HEK293 (cell line): ENCODE results near the gene ARL5A.

Experiments
- CTCF ChIA-PET: fragments of 350-600 bp; formaldehyde crosslinking; extraction: SDS; loops from one replicate; lab custom pipeline; 2021; ENCODE audit warnings: antibody characterized with exemption; lab: Yijun Ruan, JAX
- POLR2A ChIA-PET: fragments of 300-600 bp; formaldehyde crosslinking; extraction: SDS; loops from one replicate; lab custom pipeline; 2020; ENCODE audit warnings: antibody characterized with exemption, inconsistent platforms; lab: Yijun Ruan, JAX
- H3K27ac ChIP-seq: fragments of 200-500 bp; sonication (Bioruptor generic); 2 replicates; pipeline ENCODE4 v1.5.1; 2014; ENCODE audit warnings: low read depth, low read length, control low read depth, inconsistent platforms; ENCODE audit errors: extremely low read depth
- H3K36me3 ChIP-seq, 2 experiments: fragments of 200-500 bp in 1 of 2; sonication (Bioruptor generic) in 1 of 2; 1 replicate in 1 of 2; 2 replicates in 1 of 2; pipeline ENCODE4 v1.5.1; 2014 to 2017; ENCODE audit warnings: inconsistent platforms in 2 of 2, low read length in 2 of 2; ENCODE audit not compliant: control insufficient read depth in 2 of 2, insufficient read depth in 1 of 2
- H3K4me1 ChIP-seq: fragments of 200-500 bp; sonication (Bioruptor generic); 2 replicates; pipeline ENCODE4 v1.5.1; 2014; ENCODE audit warnings: mild to moderate bottlenecking, low read length, inconsistent platforms; ENCODE audit not compliant: control insufficient read depth, insufficient read depth
- H3K4me3 ChIP-seq: 2 replicates; pipeline ENCODE4 v1.5.1; 2011; ENCODE audit warnings: low read depth, mild to moderate bottlenecking, control low read depth, low read length, moderate library complexity
- H3K9me3 ChIP-seq: fragments of 200-500 bp; sonication (Bioruptor generic); 2 replicates; pipeline ENCODE4 v1.5.1; 2014; ENCODE audit warnings: low read depth, low read length, inconsistent platforms; ENCODE audit not compliant: control insufficient read depth, insufficient read depth
- BCL11A ChIP-seq: fragments of 450-650 bp; formaldehyde crosslinking; IDR thresholded peaks from 2 replicates; pipeline ENCODE4 v1.5.1; 2016; ENCODE audit warnings: low read depth, missing biosample characterization, missing genetic modification characterization
- KLF16 ChIP-seq: fragments of 450-650 bp; formaldehyde crosslinking; IDR thresholded peaks from 2 replicates; pipeline ENCODE4 v1.5.1; 2017; ENCODE audit warnings: missing biosample characterization, missing genetic modification characterization
- MEIS1 ChIP-seq: sonication (generic); formaldehyde crosslinking; IDR thresholded peaks from 2 replicates; pipeline ENCODE4 v1.8.1; 2022; ENCODE audit warnings: missing genetic modification reagents, mild to moderate bottlenecking, borderline replicate concordance
- PRDM1 ChIP-seq: fragments of 450-650 bp; formaldehyde crosslinking; IDR thresholded peaks from 2 replicates; pipeline ENCODE4; 2016; ENCODE audit warnings: missing biosample characterization, missing genetic modification characterization
- SCRT1 ChIP-seq: fragments of 450-650 bp; formaldehyde crosslinking; IDR thresholded peaks from 2 replicates; pipeline ENCODE4 v1.5.1; 2016; ENCODE audit warnings: missing biosample characterization, missing genetic modification characterization, borderline replicate concordance
- ZBTB11 ChIP-seq: fragments of 450-650 bp; formaldehyde crosslinking; conservative IDR thresholded peaks from 2 replicates; pipeline ENCODE4 v1.5.1; 2016; ENCODE audit warnings: low read depth, missing biosample characterization, missing genetic modification characterization
- ZBTB17 ChIP-seq: fragments of 450-650 bp; formaldehyde crosslinking; IDR thresholded peaks from 2 replicates; pipeline ENCODE4 v1.5.1; 2016; ENCODE audit warnings: missing biosample characterization, missing genetic modification characterization
- ZFP37 ChIP-seq: fragments of 450-650 bp; formaldehyde crosslinking; IDR thresholded peaks from 2 replicates; pipeline ENCODE4 v1.5.1; 2016; ENCODE audit warnings: missing biosample characterization, missing genetic modification characterization
- ZNF174 ChIP-seq: fragments of 450-650 bp; formaldehyde crosslinking; IDR thresholded peaks from 2 replicates; pipeline ENCODE4 v1.5.0; 2017; ENCODE audit warnings: missing biosample characterization, mild to moderate bottlenecking, missing genetic modification characterization
- ZNF184 ChIP-seq: fragments of 450-650 bp; IDR thresholded peaks from 2 replicates; pipeline ENCODE4 v1.5.1; 2018; ENCODE audit warnings: missing biosample characterization, mild to moderate bottlenecking, missing genetic modification characterization
- ZNF248 ChIP-seq: fragments of 450-650 bp; formaldehyde crosslinking; IDR thresholded peaks from 2 replicates; pipeline ENCODE4 v1.5.1; 2017; ENCODE audit warnings: missing biosample characterization, missing genetic modification characterization
- ZNF26 ChIP-seq: fragments of 450-650 bp; formaldehyde crosslinking; IDR thresholded peaks from 2 replicates; pipeline ENCODE4 v1.5.1; 2016; ENCODE audit warnings: missing biosample characterization, missing genetic modification characterization
- ZNF266 ChIP-seq: fragments of 450-650 bp; formaldehyde crosslinking; IDR thresholded peaks from 2 replicates; pipeline ENCODE4 v1.5.1; 2016; ENCODE audit warnings: missing biosample characterization, missing genetic modification characterization, low read depth
- ZNF37A ChIP-seq: fragments of 450-650 bp; IDR thresholded peaks from 2 replicates; pipeline ENCODE4 v1.5.1; 2018; ENCODE audit warnings: missing biosample characterization, missing genetic modification characterization
- ZNF530 ChIP-seq: fragments of 450-650 bp; formaldehyde crosslinking; IDR thresholded peaks from 2 replicates; pipeline ENCODE4 v1.5.1; 2016; ENCODE audit warnings: low read depth, missing biosample characterization, missing genetic modification characterization
- ZNF560 ChIP-seq: fragments of 450-650 bp; formaldehyde crosslinking; IDR thresholded peaks from 2 replicates; pipeline ENCODE4 v1.5.1; 2017; ENCODE audit warnings: missing biosample characterization, missing genetic modification characterization, borderline replicate concordance
- ZNF623 ChIP-seq: fragments of 450-650 bp; formaldehyde crosslinking; IDR thresholded peaks from 2 replicates; pipeline ENCODE4 v1.5.1; 2016; ENCODE audit warnings: missing biosample characterization, missing genetic modification characterization
- ZNF629 ChIP-seq: fragments of 450-650 bp; formaldehyde crosslinking; IDR thresholded peaks from 2 replicates; pipeline ENCODE4 v1.5.1; 2017; ENCODE audit warnings: missing biosample characterization, missing genetic modification characterization
- ZNF704 ChIP-seq: fragments of 450-650 bp; formaldehyde crosslinking; IDR thresholded peaks from 2 replicates; pipeline ENCODE4 v1.5.1; 2016; ENCODE audit warnings: missing biosample characterization, missing genetic modification characterization
- ZNF707 ChIP-seq: fragments of 450-650 bp; formaldehyde crosslinking; IDR thresholded peaks from 2 replicates; pipeline ENCODE4 v1.5.1; 2016; ENCODE audit warnings: missing biosample characterization, missing genetic modification characterization
- ZNF843 ChIP-seq: fragments of 450-650 bp; formaldehyde crosslinking; IDR thresholded peaks from 2 replicates; pipeline ENCODE4 v1.5.1; 2016; ENCODE audit warnings: missing biosample characterization, missing genetic modification characterization
- ZSCAN5A ChIP-seq: fragments of 450-650 bp; formaldehyde crosslinking; IDR thresholded peaks from 2 replicates; pipeline ENCODE4 v1.5.1; 2016; ENCODE audit warnings: missing biosample characterization, missing genetic modification characterization

Gene ARL5A

GRCh38 chr2:151819920-151820319, 8.3 kb downstream of the ARL5A start:
- H3K9me3 ChIP-seq = no peaks in the 10 kb centered on the region
- H3K27ac ChIP-seq = no peak overlapping the region
- no peak overlapping the region for H3K4me3 ChIP-seq
- no peak for TF ChIP-seq ZNF174 (tag by site-specific recombination)
- no peak for TF ChIP-seq ZSCAN5A (tag by site-specific recombination)
- no peak for TF ChIP-seq PRDM1 (tag by site-specific recombination)
- no peak for TF ChIP-seq ZNF530 (tag by site-specific recombination)
- POLR2A ChIA-PET = no interaction called here
- H3K4me1 ChIP-seq = peaks cover 4% of the 10 kb centered on the region; the same call in 1 of the 2 replicates
- peaks cover 0 to 19% of the 10 kb centered on the region in 2 experiments; a peak in 1 of 3 replicates for H3K36me3 ChIP-seq
- CTCF ChIA-PET = interaction anchor here (0.6 to 1.1 kb wide), 2 partner anchors 15 to 179 kb away, joined by 3 read pairs; no protein-coding TSS in a partner anchor

- TF ChIP-seq ZBTB17 (tag by site-specific recombination) (no peak), BCL11A (no peak), ZNF704 (no peak), ZNF266 (no peak), ZNF843 (tag by site-specific recombination) (no peak), ZNF26 (tag by site-specific recombination) (no peak), KLF16 (tag by site-specific recombination) (no peak), ZNF707 (tag by site-specific recombination) (no peak), ZNF629 (tag by site-specific recombination) (no peak), ZBTB11 (tag by site-specific recombination) (no peak), ZNF37A (tag by site-specific recombination) (no peak), ZNF623 (tag by site-specific recombination) (no peak), MEIS1 (CRISPR knock-in tag) (no peak), ZNF184 (tag by site-specific recombination) (no peak), ZNF248 (tag by site-specific recombination) (no peak), SCRT1 (tag by site-specific recombination) (no peak), ZFP37 (tag by site-specific recombination) (no peak), ZNF560 (no peak)
- H3K9me3 ChIP-seq = no peaks in the 10 kb centered on the region
- H3K4me1 ChIP-seq = no peaks in the 10 kb centered on the region
- no peak overlapping the region for H3K27ac ChIP-seq
- peaks cover 5 to 37% of the 10 kb centered on the region in 2 experiments; a peak in 2 of 3 replicates for H3K36me3 ChIP-seq
- ChIA-PET POLR2A (no interaction called here), CTCF (interaction anchor here (0.7 to 1.3 kb wide), 3 partner anchors 9 to 53 kb away, joined by 3 read pairs; no protein-coding TSS in a partner anchor)
- no peak overlapping the region for H3K4me3 ChIP-seq
These were observed 10.3 kb downstream of the ARL5A start for GRCh38 chr2:151817929-151818328.
